MCF 10A (cell line): ENCODE data around the gene SHQ1. TPM values are rescaled to one million over a fixed set of nuclear protein-coding genes. Genes with fewer than 3 reads are reported as not detected.

ENCODE experiments used
- BruUV-seq: library from RNA; stranded (reverse); fragments of 400-500 nt; replicated peaks from 2 replicates; lab custom pipeline; 2021; lab: Mats Ljungman, UMichigan
- CTCF ChIA-PET: fragments of 300-600 bp; sonication (Branson Sonifier 250); formaldehyde crosslinking; extraction: SDS; loops from one replicate; lab custom pipeline; 2021; ENCODE audit warnings: antibody characterized with exemption, inconsistent platforms; lab: Yijun Ruan, JAX
- POLR2A ChIA-PET: fragments of 300-600, 350-650 bp; sonication (Branson Sonifier 250); formaldehyde crosslinking; extraction: SDS; loops from one replicate; lab custom pipeline; 2020; ENCODE audit warnings: antibody characterized with exemption, inconsistent platforms; lab: Yijun Ruan, JAX
- DNase-seq: peaks from one replicate; pipeline ENCODE4 v3.0.0-alpha.2; 2018; ENCODE audit not compliant: unreplicated experiment
- H3K27ac Mint-ChIP-seq: one replicate; pipeline ENCODE4 v1.8.0; 2022; ENCODE audit warnings: mild to moderate bottlenecking, low read depth, mixed read lengths; ENCODE audit not compliant: unreplicated experiment
- H3K27me3 Mint-ChIP-seq: one replicate; pipeline ENCODE4 v1.8.0; 2022; ENCODE audit warnings: mixed read lengths; ENCODE audit not compliant: insufficient read depth, unreplicated experiment
- H3K36me3 Mint-ChIP-seq: one replicate; pipeline ENCODE4 v1.8.0; 2022; ENCODE audit warnings: mild to moderate bottlenecking, moderate library complexity, mixed read lengths; ENCODE audit not compliant: insufficient read depth, unreplicated experiment
- H3K4me1 Mint-ChIP-seq: one replicate; pipeline ENCODE4 v1.8.0; 2022; ENCODE audit warnings: mixed read lengths; ENCODE audit not compliant: insufficient read depth, unreplicated experiment
- H3K4me3 Mint-ChIP-seq: one replicate; pipeline ENCODE4 v1.8.0; 2022; ENCODE audit warnings: mild to moderate bottlenecking, moderate library complexity, mixed read lengths; ENCODE audit not compliant: unreplicated experiment
- H3K9me3 Mint-ChIP-seq: one replicate; pipeline ENCODE4 v1.8.0; 2022; ENCODE audit warnings: mixed read lengths; ENCODE audit not compliant: unreplicated experiment
- intact Hi-C: fragments of 100-400 bp; cut with micrococcal nuclease; formaldehyde crosslinking; loops from 2 replicates; pipeline ENCODE4 v1.14.1; 2022
- total RNA-seq: library from RNA; stranded (reverse); gene quantifications from 2 replicates; pipeline ENCODE4 v1.2.3, GENCODE V29; 2022
- TF ChIP-seq, protein P1 (sequence below): fragments of 200-600 bp; IDR thresholded peaks from one replicate; pipeline ENCODE4 v1.8.0; 2022; ENCODE audit warnings: antibody characterized with exemption, mild to moderate bottlenecking; ENCODE audit not compliant: unreplicated experiment

The SHQ1 gene
- total RNA-seq, 1 experiment from 2014 or later, result 17.4 TPM

DNA sequence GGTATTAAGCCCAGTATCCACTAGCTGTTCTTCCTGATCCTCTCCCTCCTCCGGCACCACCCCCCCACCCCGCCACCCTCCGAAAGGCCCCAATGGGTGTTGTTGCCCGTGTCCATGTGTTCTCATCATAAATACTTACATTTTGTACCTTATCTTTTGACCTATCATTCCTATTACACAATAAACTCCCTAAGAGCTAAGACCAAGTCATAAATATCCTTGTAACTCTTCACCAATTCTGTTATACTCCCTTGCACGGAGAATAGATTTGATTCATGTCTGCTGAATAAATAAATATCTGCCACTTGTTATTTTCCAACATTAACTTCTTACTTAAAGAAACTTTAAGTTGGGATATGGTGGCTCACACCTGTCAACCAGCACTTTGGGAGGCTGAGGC, 43.9 kb downstream of the SHQ1 start:
- intact Hi-C loops, result no loop called here
- TF ChIP-seq, protein P1, sequence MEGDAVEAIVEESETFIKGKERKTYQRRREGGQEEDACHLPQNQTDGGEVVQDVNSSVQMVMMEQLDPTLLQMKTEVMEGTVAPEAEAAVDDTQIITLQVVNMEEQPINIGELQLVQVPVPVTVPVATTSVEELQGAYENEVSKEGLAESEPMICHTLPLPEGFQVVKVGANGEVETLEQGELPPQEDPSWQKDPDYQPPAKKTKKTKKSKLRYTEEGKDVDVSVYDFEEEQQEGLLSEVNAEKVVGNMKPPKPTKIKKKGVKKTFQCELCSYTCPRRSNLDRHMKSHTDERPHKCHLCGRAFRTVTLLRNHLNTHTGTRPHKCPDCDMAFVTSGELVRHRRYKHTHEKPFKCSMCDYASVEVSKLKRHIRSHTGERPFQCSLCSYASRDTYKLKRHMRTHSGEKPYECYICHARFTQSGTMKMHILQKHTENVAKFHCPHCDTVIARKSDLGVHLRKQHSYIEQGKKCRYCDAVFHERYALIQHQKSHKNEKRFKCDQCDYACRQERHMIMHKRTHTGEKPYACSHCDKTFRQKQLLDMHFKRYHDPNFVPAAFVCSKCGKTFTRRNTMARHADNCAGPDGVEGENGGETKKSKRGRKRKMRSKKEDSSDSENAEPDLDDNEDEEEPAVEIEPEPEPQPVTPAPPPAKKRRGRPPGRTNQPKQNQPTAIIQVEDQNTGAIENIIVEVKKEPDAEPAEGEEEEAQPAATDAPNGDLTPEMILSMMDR, result no peak
- Mint-ChIP-seq H3K27ac (no peak overlapping the region), H3K27me3 (no peaks in the 10 kb centered on the region), H3K4me1 (no peaks in the 10 kb centered on the region), H3K4me3 (no peak overlapping the region), H3K36me3 (peaks cover 7% of the 10 kb centered on the region), H3K9me3 (no peaks in the 10 kb centered on the region)
- BruUV-seq, result no TSS peak
- DNase-seq, result no peak
- ChIA-PET CTCF (interaction anchor here (1.8 to 1.9 kb wide), 2 partner anchors 18 to 138 kb away, joined by 6 to 9 read pairs; no protein-coding TSS in a partner anchor), POLR2A (interaction anchor here (1.1 to 1.8 kb wide), 2 partner anchors 12 to 139 kb away, joined by 3 to 4 read pairs; no protein-coding TSS in a partner anchor)

DNA sequence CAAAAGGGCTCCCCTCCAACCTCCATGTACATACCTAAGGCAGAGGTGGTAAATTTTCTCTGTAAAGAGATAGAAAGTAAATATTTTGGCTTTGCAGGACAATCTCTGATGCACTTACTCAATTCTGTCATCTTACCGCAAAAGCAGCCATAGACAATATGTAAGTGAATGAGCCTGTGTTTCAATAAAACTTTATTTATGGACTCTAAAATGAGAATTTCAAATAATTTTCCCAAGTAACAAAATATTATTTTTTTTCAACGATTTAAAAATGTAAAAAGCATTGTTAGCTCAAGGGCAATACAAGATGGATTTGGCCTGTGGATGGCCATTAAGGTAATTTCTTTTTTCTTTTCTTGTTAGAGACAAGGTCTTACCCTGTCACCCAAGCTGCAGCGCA, 44.7 kb downstream of the SHQ1 start:
- TF ChIP-seq, protein P1, result no peak
- no TSS peak for BruUV-seq
- POLR2A ChIA-PET, result no interaction called here
- intact Hi-C loops, result no loop called here
- H3K4me3 Mint-ChIP-seq, result no peak overlapping the region
- no peak overlapping the region for H3K27ac Mint-ChIP-seq
- peaks cover under 1% of the 10 kb centered on the region for H3K36me3 Mint-ChIP-seq
- no peaks in the 10 kb centered on the region for H3K27me3 Mint-ChIP-seq
- CTCF ChIA-PET, result interaction anchor here (0.6 to 1.9 kb wide), 6 partner anchors 10 to 1074 kb away, joined by 3 to 9 read pairs (median 4); no protein-coding TSS in a partner anchor
- H3K9me3 Mint-ChIP-seq, result no peaks in the 10 kb centered on the region
- no peak for DNase-seq
- no peaks in the 10 kb centered on the region for H3K4me1 Mint-ChIP-seq

DNA sequence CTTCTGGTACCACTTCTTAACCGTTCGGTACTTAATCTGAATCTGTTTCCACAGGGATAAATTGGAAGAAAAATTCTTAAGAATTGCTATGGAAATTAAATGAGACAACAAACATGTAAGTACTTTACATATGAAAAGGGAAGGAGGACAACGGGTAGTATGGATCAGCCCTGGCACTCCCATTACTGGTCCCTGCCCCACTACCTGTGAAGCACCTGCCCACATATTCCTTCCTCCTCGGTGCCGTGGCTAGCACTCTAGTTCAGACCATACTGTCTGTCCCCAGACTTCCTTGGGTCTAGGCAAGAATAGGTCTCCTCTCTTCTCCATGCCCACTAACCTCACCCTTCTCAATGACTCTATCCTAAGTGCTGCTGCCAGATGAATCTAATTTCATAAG, 46.2 kb downstream of the SHQ1 start:
- H3K27ac Mint-ChIP-seq, result peak overlapping the region; percentile 10
- intact Hi-C loops, result no loop called here
- no peaks in the 10 kb centered on the region for H3K27me3 Mint-ChIP-seq
- CTCF ChIA-PET, result no interaction called here
- no peak for DNase-seq
- no peaks in the 10 kb centered on the region for H3K9me3 Mint-ChIP-seq
- POLR2A ChIA-PET, result interaction anchor here (0.7 kb wide), 1 partner anchor 110 kb away, joined by 3 read pairs; no protein-coding TSS in a partner anchor
- H3K36me3 Mint-ChIP-seq, result no peaks in the 10 kb centered on the region
- TF ChIP-seq, protein P1, result no peak
- BruUV-seq, result no TSS peak
- no peak overlapping the region for H3K4me3 Mint-ChIP-seq
- H3K4me1 Mint-ChIP-seq, result no peaks in the 10 kb centered on the region

DNA sequence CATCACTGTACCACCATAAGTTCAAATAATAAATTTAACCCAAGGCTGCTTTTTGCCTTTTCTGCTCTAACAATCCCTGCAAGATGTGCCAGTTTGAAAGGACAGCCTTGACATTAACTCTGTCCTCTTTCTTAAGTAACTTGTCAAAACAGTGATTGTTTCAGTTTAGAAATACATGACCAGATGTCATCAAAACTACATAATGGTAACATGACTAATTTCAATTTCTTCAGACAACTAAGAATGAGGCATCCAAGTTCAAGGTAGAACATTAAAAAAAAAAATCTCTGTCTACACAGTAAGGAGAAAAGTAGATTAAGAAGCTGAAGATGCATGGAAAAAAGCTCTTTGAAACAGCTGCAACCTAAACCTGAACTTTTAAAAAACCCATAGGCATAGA, 47.4 kb downstream of the SHQ1 start:
- DNase-seq, result no peak
- Mint-ChIP-seq H3K36me3 (peaks cover 5% of the 10 kb centered on the region), H3K27ac (no peak overlapping the region), H3K4me1 (no peaks in the 10 kb centered on the region), H3K4me3 (no peak overlapping the region), H3K27me3 (no peaks in the 10 kb centered on the region), H3K9me3 (no peaks in the 10 kb centered on the region)
- intact Hi-C loops, result no loop called here
- TF ChIP-seq, protein P1, result no peak
- BruUV-seq, result no TSS peak
- POLR2A ChIA-PET, result no interaction called here
- CTCF ChIA-PET, result interaction anchor here (0.8 to 1.0 kb wide), 3 partner anchors 11 to 926 kb away, joined by 3 read pairs; no protein-coding TSS in a partner anchor
